ENCODE results near the gene LRRC1.

LRRC1 gene

GRCh38 chr6:53809691-53810090 lies 14.9 kb downstream of the LRRC1 start:
- no peak for TF ChIP-seq CTCF (IDR thresholded peaks at IDR 0.05; ENCODE audit: low read depth, low read length)
- DNase-seq (ENCODE audit: low read depth, low spot score): no peak
- H3K4me3 ChIP-seq (ENCODE audit: low read depth, low read length): no peak overlapping the region
- in situ Hi-C loops (cut with HindIII; ENCODE audit: low sequenced_read_pairs): no loop called here

GRCh38 chr6:53811082-53811481 lies 16.3 kb downstream of the LRRC1 start:
- DNase-seq (ENCODE audit: low read depth, low spot score): no peak
- in situ Hi-C loops (cut with HindIII; ENCODE audit: low sequenced_read_pairs): no loop called here
- H3K4me3 ChIP-seq (ENCODE audit: low read depth, low read length): no peak overlapping the region
- TF ChIP-seq CTCF (IDR thresholded peaks at IDR 0.05; ENCODE audit: low read depth, low read length): no peak

- TF ChIP-seq CTCF (IDR thresholded peaks at IDR 0.05; ENCODE audit: low read depth, low read length): no peak
- in situ Hi-C loops (cut with HindIII; ENCODE audit: low sequenced_read_pairs): no loop called here
- H3K4me3 ChIP-seq (ENCODE audit: low read depth, low read length): no peak overlapping the region
- no peak for DNase-seq (ENCODE audit: low read depth, low spot score)
Observed at GRCh38 chr6:53811746-53812145, 16.9 kb downstream of the LRRC1 start.

- TF ChIP-seq CTCF (IDR thresholded peaks at IDR 0.05; ENCODE audit: low read depth, low read length): no peak
- in situ Hi-C loops (cut with HindIII; ENCODE audit: low sequenced_read_pairs): no loop called here
- DNase-seq (ENCODE audit: low read depth, low spot score): no peak
- no peak overlapping the region for H3K4me3 ChIP-seq (ENCODE audit: low read depth, low read length)
Observed at GRCh38 chr6:53813096-53813495, 18.3 kb downstream of the LRRC1 start.

- no peak for DNase-seq (ENCODE audit: low read depth, low spot score)
- in situ Hi-C loops (cut with HindIII; ENCODE audit: low sequenced_read_pairs): no loop called here
- H3K4me3 ChIP-seq (ENCODE audit: low read depth, low read length): no peak overlapping the region
- no peak for TF ChIP-seq CTCF (IDR thresholded peaks at IDR 0.05; ENCODE audit: low read depth, low read length)
Observed at GRCh38 chr6:53813801-53814200, 19.0 kb downstream of the LRRC1 start.

- DNase-seq (ENCODE audit: low read depth, low spot score): no peak
- in situ Hi-C loops (cut with HindIII; ENCODE audit: low sequenced_read_pairs): no loop called here
- no peak for TF ChIP-seq CTCF (IDR thresholded peaks at IDR 0.05; ENCODE audit: low read depth, low read length)
- no peak overlapping the region for H3K4me3 ChIP-seq (ENCODE audit: low read depth, low read length)
Observed at GRCh38 chr6:53814353-53814752, 19.5 kb downstream of the LRRC1 start.

Measured in astrocyte of the spinal cord (primary cell).